K562 (cell line): ENCODE data around the gene RIOX2. TPM values are rescaled to one million over a fixed set of nuclear protein-coding genes. Genes with fewer than 3 reads are reported as not detected.
A peak's percentile ranks its signal among the peaks of the same experiment; 100 is the strongest.

Experiments
- CHCHD3 ChIP-seq: fragments of 250-450 bp; sonication (Bioruptor Pico); IDR thresholded peaks from 2 replicates; pipeline ENCODE4 v2.1.2; 2022; ENCODE audit warnings: mild to moderate bottlenecking
- DACH1 ChIP-seq: fragments of 450-650 bp; IDR thresholded peaks from 2 replicates; pipeline ENCODE4 v1.6.1; 2018; ENCODE audit not compliant: partially characterized antibody
- IRF2 ChIP-seq: sonication (generic); formaldehyde crosslinking; IDR thresholded peaks from 2 replicates; pipeline ENCODE4 v1.8.1; 2022; ENCODE audit warnings: mild to moderate bottlenecking, missing genetic modification reagents
- MAX ChIP-seq: sonication (generic); formaldehyde crosslinking; IDR thresholded peaks from 2 replicates; pipeline ENCODE4 v1.9.0; 2022; ENCODE audit warnings: mild to moderate bottlenecking, missing genetic modification reagents
- NKRF ChIP-seq: fragments of 450-650 bp; IDR thresholded peaks from 2 replicates; pipeline ENCODE4 v1.6.1; 2016; ENCODE audit warnings: borderline replicate concordance
- NONO ChIP-seq, 2 experiments: fragments of 200-400 bp in 1 of 2; fragments of 450-650 bp in 1 of 2; formaldehyde crosslinking in 1 of 2; IDR thresholded peaks; 2 replicates each; pipeline ENCODE4 v1.6.1; 2017; ENCODE audit warnings: low read depth in 2 of 2, mild to moderate bottlenecking in 2 of 2, moderate library complexity in 2 of 2, low read length in 1 of 2
- SREBF2 ChIP-seq: sonication (generic); formaldehyde crosslinking; IDR thresholded peaks from 2 replicates; pipeline ENCODE4 v1.4.0; 2020; ENCODE audit warnings: mild to moderate bottlenecking, missing genetic modification reagents
- ZKSCAN3 ChIP-seq: fragments of 250-450 bp; sonication (Bioruptor Pico); IDR thresholded peaks from 2 replicates; pipeline ENCODE4 v1.4.0; 2020
- ZNF143 ChIP-seq: sonication (generic); formaldehyde crosslinking; IDR thresholded peaks from 2 replicates; pipeline ENCODE4 v1.9.0; 2022; ENCODE audit warnings: mild to moderate bottlenecking, missing genetic modification reagents
- ZNF398 ChIP-seq: fragments of 250-450 bp; sonication (Bioruptor Pico); IDR thresholded peaks from 2 replicates; pipeline ENCODE4 v1.8.0; 2021; ENCODE audit warnings: moderate library complexity, mild to moderate bottlenecking, inconsistent platforms
- ZNF592 ChIP-seq: fragments of 450-650 bp; IDR thresholded peaks from 2 replicates; pipeline ENCODE4 v1.6.1; 2017; ENCODE audit warnings: antibody characterized with exemption, mild to moderate bottlenecking
- polyA plus RNA-seq, 8 experiments: library from polyadenylated mRNA; depleted of rRNA in 4 of 8; stranded (reverse) in 5 of 8; unstranded in 3 of 8; fragments of >200 nt; fragmentation: Nextera tagmentation in 2 of 8; fragmentation: Illumina TruSeq in 1 of 8; extraction: Ambion mirVana in 2 of 8; extraction: Trizol in 1 of 8; gene quantifications; 2 replicates each; pipeline versions ENCODE4 v1.2.1 to v1.2.3, GENCODE V29; 2011 to 2014; ENCODE audit warnings: inconsistent platforms in 1 of 8, missing spikeins in 1 of 8
- total RNA-seq, 7 experiments: library from RNA; depleted of rRNA in 6 of 7; stranded (reverse); fragments of >200 nt in 6 of 7; fragmentation: Illumina TruSeq in 2 of 7; extraction: Trizol in 2 of 7; gene quantifications; 2 replicates each; pipeline versions ENCODE4 v1.2.1 to v1.2.3, GENCODE V29; 2011 to 2021; ENCODE audit warnings: low replicate concordance in 1 of 7
- TF ChIP-seq, protein P1 (sequence below): fragments of 200-800 bp; sonication (Bioruptor generic); IDR thresholded peaks from 2 replicates; pipeline ENCODE4 v1.6.1; 2016; ENCODE audit warnings: missing genetic modification characterization, missing compliant biosample characterization

Gene RIOX2
- total and polyA plus RNA-seq, 9 of the 15 experiments (the other 6 are each of a cell fraction or from before 2014, with no cell fraction given) = 22.2 to 56.0 (median 32.6) TPM

- TF ChIP-seq CHCHD3 (CRISPR knock-in tag) = no peak
- TF ChIP-seq NONO (IDR thresholded peaks at IDR 0.05; ENCODE audit: low read depth in 2 of 2, low read length in 1 of 2) = no peak
- 0 out of 2 replicates have a peak, but pooled peaks have one; percentile 46 for TF ChIP-seq ZNF592
- TF ChIP-seq ZKSCAN3 = no peak
- no peak for TF ChIP-seq DACH1
- no peak for TF ChIP-seq ZNF398
- TF ChIP-seq NKRF = peak; percentile 85
- TF ChIP-seq SREBF2 (CRISPR knock-in tag) = no peak
- no peak for TF ChIP-seq IRF2
- TF ChIP-seq, protein P1, sequence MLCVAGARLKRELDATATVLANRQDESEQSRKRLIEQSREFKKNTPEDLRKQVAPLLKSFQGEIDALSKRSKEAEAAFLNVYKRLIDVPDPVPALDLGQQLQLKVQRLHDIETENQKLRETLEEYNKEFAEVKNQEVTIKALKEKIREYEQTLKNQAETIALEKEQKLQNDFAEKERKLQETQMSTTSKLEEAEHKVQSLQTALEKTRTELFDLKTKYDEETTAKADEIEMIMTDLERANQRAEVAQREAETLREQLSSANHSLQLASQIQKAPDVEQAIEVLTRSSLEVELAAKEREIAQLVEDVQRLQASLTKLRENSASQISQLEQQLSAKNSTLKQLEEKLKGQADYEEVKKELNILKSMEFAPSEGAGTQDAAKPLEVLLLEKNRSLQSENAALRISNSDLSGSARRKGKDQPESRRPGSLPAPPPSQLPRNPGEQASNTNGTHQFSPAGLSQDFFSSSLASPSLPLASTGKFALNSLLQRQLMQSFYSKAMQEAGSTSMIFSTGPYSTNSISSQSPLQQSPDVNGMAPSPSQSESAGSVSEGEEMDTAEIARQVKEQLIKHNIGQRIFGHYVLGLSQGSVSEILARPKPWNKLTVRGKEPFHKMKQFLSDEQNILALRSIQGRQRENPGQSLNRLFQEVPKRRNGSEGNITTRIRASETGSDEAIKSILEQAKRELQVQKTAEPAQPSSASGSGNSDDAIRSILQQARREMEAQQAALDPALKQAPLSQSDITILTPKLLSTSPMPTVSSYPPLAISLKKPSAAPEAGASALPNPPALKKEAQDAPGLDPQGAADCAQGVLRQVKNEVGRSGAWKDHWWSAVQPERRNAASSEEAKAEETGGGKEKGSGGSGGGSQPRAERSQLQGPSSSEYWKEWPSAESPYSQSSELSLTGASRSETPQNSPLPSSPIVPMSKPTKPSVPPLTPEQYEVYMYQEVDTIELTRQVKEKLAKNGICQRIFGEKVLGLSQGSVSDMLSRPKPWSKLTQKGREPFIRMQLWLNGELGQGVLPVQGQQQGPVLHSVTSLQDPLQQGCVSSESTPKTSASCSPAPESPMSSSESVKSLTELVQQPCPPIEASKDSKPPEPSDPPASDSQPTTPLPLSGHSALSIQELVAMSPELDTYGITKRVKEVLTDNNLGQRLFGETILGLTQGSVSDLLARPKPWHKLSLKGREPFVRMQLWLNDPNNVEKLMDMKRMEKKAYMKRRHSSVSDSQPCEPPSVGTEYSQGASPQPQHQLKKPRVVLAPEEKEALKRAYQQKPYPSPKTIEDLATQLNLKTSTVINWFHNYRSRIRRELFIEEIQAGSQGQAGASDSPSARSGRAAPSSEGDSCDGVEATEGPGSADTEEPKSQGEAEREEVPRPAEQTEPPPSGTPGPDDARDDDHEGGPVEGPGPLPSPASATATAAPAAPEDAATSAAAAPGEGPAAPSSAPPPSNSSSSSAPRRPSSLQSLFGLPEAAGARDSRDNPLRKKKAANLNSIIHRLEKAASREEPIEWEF = no peak
- TF ChIP-seq ZNF143 (CRISPR knock-in tag) = no peak
- peak; percentile 90 for TF ChIP-seq MAX (CRISPR knock-in tag)
Observed at GRCh38 chr3:97971679-97972567, at the start of gene RIOX2 (continued).
